K562 (cell line): ENCODE data around the gene PCF11. TPM values are rescaled to one million over a fixed set of nuclear protein-coding genes. Genes with fewer than 3 reads are reported as not detected.

Source experiments
- ADNP ChIP-seq: fragments of 200-800 bp; sonication (Bioruptor generic); IDR thresholded peaks from 2 replicates; pipeline ENCODE4 v1.6.1; 2016; ENCODE audit warnings: missing genetic modification characterization, missing compliant biosample characterization
- BCOR ChIP-seq: fragments of 450-650 bp; IDR thresholded peaks from 2 replicates; pipeline ENCODE4 v1.6.1; 2016
- BRF1 ChIP-seq: IDR thresholded peaks from 3 replicates; pipeline ENCODE4 v1.6.1; 2011; ENCODE audit warnings: borderline replicate concordance, mild to moderate bottlenecking; ENCODE audit not compliant: insufficient read length; ENCODE audit errors: extremely low read depth
- CBX3 ChIP-seq, 2 experiments: IDR thresholded peaks; 1 replicate in 1 of 2; 2 replicates in 1 of 2; pipeline ENCODE4 v1.6.1; 2012; ENCODE audit warnings: inconsistent platforms in 2 of 2, low read length in 2 of 2, borderline replicate concordance in 1 of 2, control low read depth in 1 of 2
- ELK1 ChIP-seq: sonication (generic); formaldehyde crosslinking; IDR thresholded peaks from 2 replicates; pipeline ENCODE4 v1.8.1; 2022; ENCODE audit warnings: missing genetic modification reagents
- GABPA ChIP-seq: fragments of 200-800 bp; sonication (Bioruptor generic); conservative IDR thresholded peaks from 2 replicates; pipeline ENCODE4 v1.6.1; 2016; ENCODE audit warnings: low read depth, missing genetic modification characterization, missing compliant biosample characterization
- HSF4 ChIP-seq: fragments of 250-450 bp; sonication (Bioruptor Pico); IDR thresholded peaks from 2 replicates; pipeline ENCODE4 v2.1.2; 2022; ENCODE audit warnings: mild to moderate bottlenecking, moderate library complexity, borderline replicate concordance
- KAT8 ChIP-seq: fragments of 450-650 bp; IDR thresholded peaks from 2 replicates; pipeline ENCODE4 v1.6.1; 2016; ENCODE audit warnings: low read depth, mild to moderate bottlenecking
- PHB ChIP-seq: fragments of 250-450 bp; sonication (Bioruptor Pico); IDR thresholded peaks from 2 replicates; pipeline ENCODE4 v1.5.0; 2021
- PREB ChIP-seq: sonication (generic); formaldehyde crosslinking; IDR thresholded peaks from 2 replicates; pipeline ENCODE4 v1.8.1; 2023; ENCODE audit warnings: mild to moderate bottlenecking, missing genetic modification reagents
- SETDB1 ChIP-seq: IDR thresholded peaks from one replicate; pipeline ENCODE4 v1.6.1; 2012; ENCODE audit warnings: low read length, control low read depth, inconsistent platforms
- TCF7L2 ChIP-seq: fragments of 150-350 bp; IDR thresholded peaks from 2 replicates; pipeline ENCODE4 v1.6.1; 2016; ENCODE audit warnings: low read depth, mild to moderate bottlenecking, low read length, moderate library complexity
- ZBED1 ChIP-seq: IDR thresholded peaks from 2 replicates; pipeline ENCODE4 v1.6.1; 2014
- ZFP30 ChIP-seq: fragments of 250-450 bp; sonication (Bioruptor Pico); IDR thresholded peaks from 2 replicates; pipeline ENCODE4 v1.8.0; 2022; ENCODE audit warnings: moderate library complexity, mild to moderate bottlenecking, inconsistent platforms, borderline replicate concordance
- ZMIZ1 ChIP-seq, 2 experiments: fragments of 150-350 bp in 1 of 2; IDR thresholded peaks; 2 replicates each; pipeline ENCODE4 v1.6.1; 2012 to 2016; ENCODE audit warnings: low read depth in 2 of 2, low read length in 2 of 2, mild to moderate bottlenecking in 1 of 2, moderate library complexity in 1 of 2
- ZNF512 ChIP-seq: IDR thresholded peaks from 2 replicates; pipeline ENCODE4 v1.6.1; 2016; ENCODE audit warnings: missing genetic modification characterization, missing compliant biosample characterization
- polyA plus RNA-seq, 8 experiments: library from polyadenylated mRNA; depleted of rRNA in 4 of 8; stranded (reverse) in 5 of 8; unstranded in 3 of 8; fragments of >200 nt; fragmentation: Nextera tagmentation in 2 of 8; fragmentation: Illumina TruSeq in 1 of 8; extraction: Ambion mirVana in 2 of 8; extraction: Trizol in 1 of 8; gene quantifications; 2 replicates each; pipeline versions ENCODE4 v1.2.1 to v1.2.3, GENCODE V29; 2011 to 2014; ENCODE audit warnings: inconsistent platforms in 1 of 8, missing spikeins in 1 of 8
- total RNA-seq, 7 experiments: library from RNA; depleted of rRNA in 6 of 7; stranded (reverse); fragments of >200 nt in 6 of 7; fragmentation: Illumina TruSeq in 2 of 7; extraction: Trizol in 2 of 7; gene quantifications; 2 replicates each; pipeline versions ENCODE4 v1.2.1 to v1.2.3, GENCODE V29; 2011 to 2021; ENCODE audit warnings: low replicate concordance in 1 of 7

The PCF11 gene
- total and polyA plus RNA-seq, 9 of the 15 experiments (the other 6 are each of a cell fraction or from before 2014, with no cell fraction given), result 9.3 to 91.6 (median 54.4) TPM

- no peak for TF ChIP-seq ADNP (tag)
- 0 out of 4 replicates have a peak, but pooled peaks of 1 of the 2 experiments have one; percentile 42 for TF ChIP-seq ZMIZ1 (IDR thresholded peaks at IDR 0.05; ENCODE audit: low read depth in 2 of 2, low read length in 2 of 2)
- TF ChIP-seq PREB, result no peak
- peak; percentile 91; the same call in 1 of the 2 replicates for TF ChIP-seq PHB (CRISPR knock-in tag)
- no peak; the same call in none of the 2 replicates for TF ChIP-seq GABPA (tag)
- no peak for TF ChIP-seq ZFP30 (CRISPR knock-in tag)
- no peak for TF ChIP-seq TCF7L2
- no peak for TF ChIP-seq BCOR
- no peak for TF ChIP-seq ELK1 (CRISPR knock-in tag)
- peak; percentile 96 for TF ChIP-seq KAT8
- TF ChIP-seq SETDB1, result no peak
- TF ChIP-seq HSF4 (CRISPR knock-in tag), result no peak
- no peak for TF ChIP-seq BRF1
- TF ChIP-seq ZBED1, result peak; percentile 66; the same call in 1 of the 2 replicates
- no peak for TF ChIP-seq CBX3 (IDR thresholded peaks at IDR 0.05; ENCODE audit: borderline replicate concordance in 1 of 2, low read length in 2 of 2)
- TF ChIP-seq ZNF512 (tag), result no peak
Measured at GRCh38 chr11:83156996-83157593, at the start of gene PCF11 (continued).
